SK-N-SH treated with all-trans-retinoic acid at 6 μM for 48 hours (cell line): Measurements from ENCODE around the gene SLC36A4.

Source experiments
- ATAC-seq: fragments of 200-7000 bp; cut with Tn5 transposase; 3 replicates; pipeline ENCODE4 v1.9.1; 2020; ENCODE audit warnings: mild to moderate bottlenecking, moderate library complexity
- BACH2 ChIP-seq: fragments of 250-450 bp; sonication (Bioruptor Pico); IDR thresholded peaks from 2 replicates; pipeline ENCODE4 v1.9.0; 2021; ENCODE audit warnings: mild to moderate bottlenecking, borderline replicate concordance
- CSDC2 ChIP-seq: fragments of 250-450 bp; sonication (Bioruptor Pico); IDR thresholded peaks from 2 replicates; pipeline ENCODE4 v1.5.0; 2020; ENCODE audit warnings: mild to moderate bottlenecking, moderate library complexity
- ESRRG ChIP-seq: fragments of 250-450 bp; sonication (Bioruptor Pico); IDR thresholded peaks from 2 replicates; pipeline ENCODE4 v1.6.1; 2021; ENCODE audit warnings: mild to moderate bottlenecking
- GLIS3 ChIP-seq: fragments of 250-450 bp; sonication (Bioruptor Pico); IDR thresholded peaks from 2 replicates; pipeline ENCODE4 v1.5.0; 2020; ENCODE audit warnings: mild to moderate bottlenecking, moderate library complexity
- ISL1 ChIP-seq: fragments of 250-450 bp; sonication (Bioruptor Pico); IDR thresholded peaks from 2 replicates; pipeline ENCODE4 v2.1.2; 2022; ENCODE audit warnings: mild to moderate bottlenecking, moderate library complexity
- OSR1 ChIP-seq: fragments of 250-450 bp; sonication (Bioruptor Pico); IDR thresholded peaks from 2 replicates; pipeline ENCODE4 v1.8.0; 2022; ENCODE audit warnings: moderate library complexity, mild to moderate bottlenecking, inconsistent platforms
- PPARA ChIP-seq: fragments of 250-450 bp; sonication (Bioruptor Pico); IDR thresholded peaks from 2 replicates; pipeline ENCODE4 v1.5.0; 2020; ENCODE audit warnings: mild to moderate bottlenecking, borderline replicate concordance
- SNAI2 ChIP-seq: fragments of 250-450 bp; sonication (Bioruptor Pico); IDR thresholded peaks from 2 replicates; pipeline ENCODE4 v1.5.0; 2020; ENCODE audit warnings: mild to moderate bottlenecking, moderate library complexity
- TOX ChIP-seq: fragments of 250-450 bp; sonication (Bioruptor Pico); IDR thresholded peaks from 2 replicates; pipeline ENCODE4 v1.8.0; 2021; ENCODE audit warnings: mild to moderate bottlenecking, moderate library complexity, borderline replicate concordance
- ZC3H10 ChIP-seq: fragments of 250-450 bp; sonication (Bioruptor Pico); IDR thresholded peaks from 2 replicates; pipeline ENCODE4 v1.5.1; 2021; ENCODE audit warnings: mild to moderate bottlenecking, moderate library complexity
- ZFP3 ChIP-seq: fragments of 250-450 bp; sonication (Bioruptor Pico); IDR thresholded peaks from 2 replicates; pipeline ENCODE4 v1.5.0; 2020; ENCODE audit warnings: mild to moderate bottlenecking, moderate library complexity
- ZFP30 ChIP-seq: fragments of 450-650 bp; formaldehyde crosslinking; IDR thresholded peaks from 2 replicates; pipeline ENCODE4 v1.5.0; 2022; ENCODE audit warnings: mild to moderate bottlenecking, moderate library complexity
- ZNF565 ChIP-seq: fragments of 450-650 bp; formaldehyde crosslinking; conservative IDR thresholded peaks from 2 replicates; pipeline ENCODE4 v1.5.0; 2020; ENCODE audit warnings: low read depth, mild to moderate bottlenecking, moderate library complexity
- ZNF70 ChIP-seq: fragments of 450-650 bp; formaldehyde crosslinking; IDR thresholded peaks from 2 replicates; pipeline ENCODE4 v1.5.0; 2020; ENCODE audit warnings: mild to moderate bottlenecking, moderate library complexity
- ZNF8 ChIP-seq: fragments of 450-650 bp; formaldehyde crosslinking; IDR thresholded peaks from 2 replicates; pipeline ENCODE4 v1.5.0; 2020; ENCODE audit warnings: mild to moderate bottlenecking, moderate library complexity
- TF ChIP-seq, protein P1 (sequence below): fragments of 250-450 bp; sonication (Bioruptor Pico); IDR thresholded peaks from 2 replicates; pipeline ENCODE4 v1.5.0; 2020; ENCODE audit warnings: mild to moderate bottlenecking, moderate library complexity
- TF ChIP-seq, protein P2 (sequence below): fragments of 250-450 bp; sonication (Bioruptor Pico); IDR thresholded peaks from 2 replicates; pipeline ENCODE4 v1.5.1; 2020; ENCODE audit warnings: low read depth, mild to moderate bottlenecking, moderate library complexity
- TF ChIP-seq, protein P3 (sequence below): fragments of 250-450 bp; sonication (Bioruptor Pico); IDR thresholded peaks from 2 replicates; pipeline ENCODE4 v1.8.0; 2020; ENCODE audit warnings: mild to moderate bottlenecking, moderate library complexity, borderline replicate concordance
- TF ChIP-seq, protein P4 (sequence below): fragments of 250-450 bp; sonication (Bioruptor Pico); IDR thresholded peaks from 2 replicates; pipeline ENCODE4 v1.5.1; 2021; ENCODE audit warnings: mild to moderate bottlenecking, moderate library complexity
- TF ChIP-seq, protein P5 (sequence below): fragments of 250-450 bp; sonication (Bioruptor Pico); IDR thresholded peaks from 2 replicates; pipeline ENCODE4 v1.8.0; 2021; ENCODE audit warnings: low read depth, mild to moderate bottlenecking, moderate library complexity, borderline replicate concordance

Gene SLC36A4

DNA sequence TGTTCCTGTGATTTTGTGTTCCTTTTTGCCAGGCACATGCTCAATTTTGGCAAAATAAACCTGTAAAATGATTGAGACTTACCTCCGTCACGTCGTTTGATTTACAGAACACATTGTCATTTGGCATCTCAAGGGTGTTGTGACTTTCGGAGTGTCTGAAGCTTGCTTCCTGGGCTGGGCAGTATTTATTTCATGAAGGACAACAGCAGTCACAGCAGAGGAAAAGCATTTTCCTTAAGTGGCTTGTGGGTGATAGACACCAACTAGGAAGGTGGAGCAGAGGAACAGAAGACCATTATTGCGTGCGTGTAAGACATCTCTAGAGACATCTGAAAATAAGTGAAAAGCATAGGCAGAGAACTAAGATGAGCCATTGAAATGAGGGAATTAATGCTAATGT lies 80.2 kb downstream of the SLC36A4 start:
- no peak for ATAC-seq
- TF ChIP-seq ZFP3 (no peak), ISL1 (CRISPR knock-in tag) (no peak), BACH2 (CRISPR knock-in tag) (no peak), PPARA (CRISPR knock-in tag) (no peak), ZC3H10 (CRISPR knock-in tag) (no peak), CSDC2 (CRISPR knock-in tag) (no peak), ZNF8 (no peak), SNAI2 (CRISPR knock-in tag) (no peak), ZFP30 (CRISPR knock-in tag) (no peak), OSR1 (no peak), ZNF70 (CRISPR knock-in tag) (no peak)
- TF ChIP-seq, protein P1, sequence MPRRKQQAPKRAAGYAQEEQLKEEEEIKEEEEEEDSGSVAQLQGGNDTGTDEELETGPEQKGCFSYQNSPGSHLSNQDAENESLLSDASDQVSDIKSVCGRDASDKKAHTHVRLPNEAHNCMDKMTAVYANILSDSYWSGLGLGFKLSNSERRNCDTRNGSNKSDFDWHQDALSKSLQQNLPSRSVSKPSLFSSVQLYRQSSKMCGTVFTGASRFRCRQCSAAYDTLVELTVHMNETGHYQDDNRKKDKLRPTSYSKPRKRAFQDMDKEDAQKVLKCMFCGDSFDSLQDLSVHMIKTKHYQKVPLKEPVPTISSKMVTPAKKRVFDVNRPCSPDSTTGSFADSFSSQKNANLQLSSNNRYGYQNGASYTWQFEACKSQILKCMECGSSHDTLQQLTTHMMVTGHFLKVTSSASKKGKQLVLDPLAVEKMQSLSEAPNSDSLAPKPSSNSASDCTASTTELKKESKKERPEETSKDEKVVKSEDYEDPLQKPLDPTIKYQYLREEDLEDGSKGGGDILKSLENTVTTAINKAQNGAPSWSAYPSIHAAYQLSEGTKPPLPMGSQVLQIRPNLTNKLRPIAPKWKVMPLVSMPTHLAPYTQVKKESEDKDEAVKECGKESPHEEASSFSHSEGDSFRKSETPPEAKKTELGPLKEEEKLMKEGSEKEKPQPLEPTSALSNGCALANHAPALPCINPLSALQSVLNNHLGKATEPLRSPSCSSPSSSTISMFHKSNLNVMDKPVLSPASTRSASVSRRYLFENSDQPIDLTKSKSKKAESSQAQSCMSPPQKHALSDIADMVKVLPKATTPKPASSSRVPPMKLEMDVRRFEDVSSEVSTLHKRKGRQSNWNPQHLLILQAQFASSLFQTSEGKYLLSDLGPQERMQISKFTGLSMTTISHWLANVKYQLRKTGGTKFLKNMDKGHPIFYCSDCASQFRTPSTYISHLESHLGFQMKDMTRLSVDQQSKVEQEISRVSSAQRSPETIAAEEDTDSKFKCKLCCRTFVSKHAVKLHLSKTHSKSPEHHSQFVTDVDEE (CRISPR knock-in tag) = no peak
- TF ChIP-seq, protein P2, sequence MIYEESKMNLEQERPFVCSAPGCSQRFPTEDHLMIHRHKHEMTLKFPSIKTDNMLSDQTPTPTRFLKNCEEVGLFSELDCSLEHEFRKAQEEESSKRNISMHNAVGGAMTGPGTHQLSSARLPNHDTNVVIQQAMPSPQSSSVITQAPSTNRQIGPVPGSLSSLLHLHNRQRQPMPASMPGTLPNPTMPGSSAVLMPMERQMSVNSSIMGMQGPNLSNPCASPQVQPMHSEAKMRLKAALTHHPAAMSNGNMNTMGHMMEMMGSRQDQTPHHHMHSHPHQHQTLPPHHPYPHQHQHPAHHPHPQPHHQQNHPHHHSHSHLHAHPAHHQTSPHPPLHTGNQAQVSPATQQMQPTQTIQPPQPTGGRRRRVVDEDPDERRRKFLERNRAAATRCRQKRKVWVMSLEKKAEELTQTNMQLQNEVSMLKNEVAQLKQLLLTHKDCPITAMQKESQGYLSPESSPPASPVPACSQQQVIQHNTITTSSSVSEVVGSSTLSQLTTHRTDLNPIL = no peak
- TF ChIP-seq, protein P3, sequence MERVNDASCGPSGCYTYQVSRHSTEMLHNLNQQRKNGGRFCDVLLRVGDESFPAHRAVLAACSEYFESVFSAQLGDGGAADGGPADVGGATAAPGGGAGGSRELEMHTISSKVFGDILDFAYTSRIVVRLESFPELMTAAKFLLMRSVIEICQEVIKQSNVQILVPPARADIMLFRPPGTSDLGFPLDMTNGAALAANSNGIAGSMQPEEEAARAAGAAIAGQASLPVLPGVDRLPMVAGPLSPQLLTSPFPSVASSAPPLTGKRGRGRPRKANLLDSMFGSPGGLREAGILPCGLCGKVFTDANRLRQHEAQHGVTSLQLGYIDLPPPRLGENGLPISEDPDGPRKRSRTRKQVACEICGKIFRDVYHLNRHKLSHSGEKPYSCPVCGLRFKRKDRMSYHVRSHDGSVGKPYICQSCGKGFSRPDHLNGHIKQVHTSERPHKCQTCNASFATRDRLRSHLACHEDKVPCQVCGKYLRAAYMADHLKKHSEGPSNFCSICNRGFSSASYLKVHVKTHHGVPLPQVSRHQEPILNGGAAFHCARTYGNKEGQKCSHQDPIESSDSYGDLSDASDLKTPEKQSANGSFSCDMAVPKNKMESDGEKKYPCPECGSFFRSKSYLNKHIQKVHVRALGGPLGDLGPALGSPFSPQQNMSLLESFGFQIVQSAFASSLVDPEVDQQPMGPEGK (CRISPR knock-in tag) = no peak
- TF ChIP-seq, protein P4, sequence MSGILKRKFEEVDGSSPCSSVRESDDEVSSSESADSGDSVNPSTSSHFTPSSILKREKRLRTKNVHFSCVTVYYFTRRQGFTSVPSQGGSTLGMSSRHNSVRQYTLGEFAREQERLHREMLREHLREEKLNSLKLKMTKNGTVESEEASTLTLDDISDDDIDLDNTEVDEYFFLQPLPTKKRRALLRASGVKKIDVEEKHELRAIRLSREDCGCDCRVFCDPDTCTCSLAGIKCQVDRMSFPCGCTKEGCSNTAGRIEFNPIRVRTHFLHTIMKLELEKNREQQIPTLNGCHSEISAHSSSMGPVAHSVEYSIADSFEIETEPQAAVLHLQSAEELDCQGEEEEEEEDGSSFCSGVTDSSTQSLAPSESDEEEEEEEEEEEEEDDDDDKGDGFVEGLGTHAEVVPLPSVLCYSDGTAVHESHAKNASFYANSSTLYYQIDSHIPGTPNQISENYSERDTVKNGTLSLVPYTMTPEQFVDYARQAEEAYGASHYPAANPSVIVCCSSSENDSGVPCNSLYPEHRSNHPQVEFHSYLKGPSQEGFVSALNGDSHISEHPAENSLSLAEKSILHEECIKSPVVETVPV (CRISPR knock-in tag) = no peak
- TF ChIP-seq, protein P5, sequence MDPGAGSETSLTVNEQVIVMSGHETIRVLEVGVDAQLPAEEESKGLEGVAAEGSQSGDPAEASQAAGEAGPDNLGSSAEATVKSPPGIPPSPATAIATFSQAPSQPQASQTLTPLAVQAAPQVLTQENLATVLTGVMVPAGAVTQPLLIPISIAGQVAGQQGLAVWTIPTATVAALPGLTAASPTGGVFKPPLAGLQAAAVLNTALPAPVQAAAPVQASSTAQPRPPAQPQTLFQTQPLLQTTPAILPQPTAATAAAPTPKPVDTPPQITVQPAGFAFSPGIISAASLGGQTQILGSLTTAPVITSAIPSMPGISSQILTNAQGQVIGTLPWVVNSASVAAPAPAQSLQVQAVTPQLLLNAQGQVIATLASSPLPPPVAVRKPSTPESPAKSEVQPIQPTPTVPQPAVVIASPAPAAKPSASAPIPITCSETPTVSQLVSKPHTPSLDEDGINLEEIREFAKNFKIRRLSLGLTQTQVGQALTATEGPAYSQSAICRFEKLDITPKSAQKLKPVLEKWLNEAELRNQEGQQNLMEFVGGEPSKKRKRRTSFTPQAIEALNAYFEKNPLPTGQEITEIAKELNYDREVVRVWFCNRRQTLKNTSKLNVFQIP (CRISPR knock-in tag) = no peak

DNA sequence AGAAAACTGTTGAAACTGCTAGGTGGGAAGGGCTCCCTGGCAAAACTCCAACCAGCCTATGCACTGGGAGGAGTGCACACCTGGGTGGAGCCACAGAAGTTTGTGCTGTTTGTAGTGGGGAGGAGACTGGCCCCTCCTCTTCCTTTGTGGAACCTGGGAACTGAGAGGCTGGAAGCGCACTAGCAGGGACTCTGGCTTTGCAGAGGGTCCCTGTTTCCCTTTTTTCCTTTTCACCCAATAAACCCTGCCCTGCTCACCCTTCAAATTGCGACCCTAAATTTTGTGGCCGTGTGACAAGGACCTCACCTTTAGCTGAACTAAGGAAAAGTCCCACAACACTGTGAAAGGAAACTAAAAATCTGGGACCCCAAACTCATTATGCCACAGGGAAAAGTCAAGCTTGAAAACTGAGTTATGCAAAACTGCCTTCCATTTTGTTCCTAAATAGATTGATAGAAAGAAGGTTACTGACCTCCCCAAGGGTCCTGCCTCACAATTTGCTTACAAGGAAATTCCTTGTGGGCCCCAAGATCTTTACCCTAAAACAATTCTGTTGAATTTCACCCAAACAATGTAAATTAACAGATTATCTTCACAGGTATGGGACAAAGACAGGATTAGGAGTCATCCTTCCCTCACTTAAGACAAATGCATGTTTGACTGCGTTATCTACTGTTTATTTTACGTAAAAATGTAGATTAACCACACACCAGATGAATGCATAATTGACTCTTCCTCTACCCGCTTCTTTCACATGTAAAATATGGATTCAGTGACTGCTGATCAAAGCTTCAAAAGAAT lies 81.0 kb downstream of the SLC36A4 start:
- ATAC-seq = no peak

More for the DNA sequence above, 81.0 kb downstream of the SLC36A4 start:
- TF ChIP-seq, protein P3 (CRISPR knock-in tag) = no peak
- TF ChIP-seq ESRRG (CRISPR knock-in tag) = no peak
- no peak for TF ChIP-seq OSR1
- TF ChIP-seq ZNF565 (CRISPR knock-in tag) = no peak
- no peak for TF ChIP-seq CSDC2 (CRISPR knock-in tag)
- TF ChIP-seq TOX (CRISPR knock-in tag) = no peak
- no peak for TF ChIP-seq ZFP3
- TF ChIP-seq, protein P5 (CRISPR knock-in tag) = no peak
- no peak for TF ChIP-seq SNAI2 (CRISPR knock-in tag)
- no peak for TF ChIP-seq ISL1 (CRISPR knock-in tag)
- TF ChIP-seq GLIS3 (CRISPR knock-in tag) = no peak
- TF ChIP-seq BACH2 (CRISPR knock-in tag) = no peak
